ENCODE measurements around the gene DNAI1.

GRCh38 chr9:34555500-34555899 is 96.9 kb downstream of the DNAI1 start:
- TF ChIP-seq MAX (IDR thresholded peaks at IDR 0.05) (no peak), ZBTB7A (IDR thresholded peaks at IDR 0.05; ENCODE audit: low read depth) (no peak), CEBPB (IDR thresholded peaks at IDR 0.05) (no peak), CREB1 (IDR thresholded peaks at IDR 0.05; ENCODE audit: low read depth) (no peak), USF1 (IDR thresholded peaks at IDR 0.05) (no peak)
